GM18519 (cell line): ENCODE measurements around the gene HDAC4.

Source experiments
- ATAC-seq: cut with Tn5 transposase; IDR thresholded peaks from one replicate; pipeline ENCODE4 v1.9.1; 2021; ENCODE audit warnings: mild to moderate bottlenecking, moderate library complexity; ENCODE audit not compliant: unreplicated experiment, low FRiP score

Gene HDAC4

GRCh38 chr2:239212929-239213642 is 187.7 kb downstream of the HDAC4 start:
- no peak for ATAC-seq

DNA sequence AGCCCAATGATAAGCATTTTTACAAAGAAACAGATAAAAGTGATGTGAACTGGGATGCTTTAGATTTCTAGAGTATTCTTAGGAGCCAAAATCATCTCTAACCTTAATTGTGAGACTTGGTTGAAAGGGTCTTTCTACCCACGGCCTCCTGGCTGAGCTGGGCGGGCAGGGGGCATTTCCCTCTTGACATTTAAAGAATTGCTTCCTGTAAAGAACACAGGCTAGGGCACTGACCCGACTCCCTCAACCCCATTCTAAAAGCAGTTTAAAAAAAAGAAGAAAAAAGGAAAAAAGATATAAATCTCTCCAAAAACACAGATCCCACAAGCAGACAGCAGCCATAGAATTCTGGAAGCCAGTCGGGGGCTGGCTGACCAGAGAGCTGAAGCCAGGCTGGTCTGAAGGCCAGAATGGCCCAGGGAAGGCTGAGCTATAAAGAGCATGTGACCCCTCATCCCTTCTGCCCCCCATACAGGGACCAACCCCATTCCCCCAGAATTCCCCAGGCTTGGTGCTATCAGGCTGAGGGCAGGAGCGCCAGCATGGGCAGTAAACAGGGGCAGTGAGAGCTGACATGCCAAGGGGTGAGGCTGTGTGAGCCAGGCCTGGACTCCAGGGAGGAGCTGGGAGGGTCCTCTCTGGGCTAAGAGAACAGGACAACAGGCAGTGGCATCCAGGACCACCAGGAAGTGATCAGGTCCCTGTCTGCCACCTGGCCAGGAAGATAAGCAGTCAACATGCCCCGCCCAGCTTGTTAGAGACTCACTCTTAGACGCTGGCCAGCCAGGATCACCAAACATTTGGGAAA is 188.5 kb downstream of the HDAC4 start:
- no peak for ATAC-seq

DNA sequence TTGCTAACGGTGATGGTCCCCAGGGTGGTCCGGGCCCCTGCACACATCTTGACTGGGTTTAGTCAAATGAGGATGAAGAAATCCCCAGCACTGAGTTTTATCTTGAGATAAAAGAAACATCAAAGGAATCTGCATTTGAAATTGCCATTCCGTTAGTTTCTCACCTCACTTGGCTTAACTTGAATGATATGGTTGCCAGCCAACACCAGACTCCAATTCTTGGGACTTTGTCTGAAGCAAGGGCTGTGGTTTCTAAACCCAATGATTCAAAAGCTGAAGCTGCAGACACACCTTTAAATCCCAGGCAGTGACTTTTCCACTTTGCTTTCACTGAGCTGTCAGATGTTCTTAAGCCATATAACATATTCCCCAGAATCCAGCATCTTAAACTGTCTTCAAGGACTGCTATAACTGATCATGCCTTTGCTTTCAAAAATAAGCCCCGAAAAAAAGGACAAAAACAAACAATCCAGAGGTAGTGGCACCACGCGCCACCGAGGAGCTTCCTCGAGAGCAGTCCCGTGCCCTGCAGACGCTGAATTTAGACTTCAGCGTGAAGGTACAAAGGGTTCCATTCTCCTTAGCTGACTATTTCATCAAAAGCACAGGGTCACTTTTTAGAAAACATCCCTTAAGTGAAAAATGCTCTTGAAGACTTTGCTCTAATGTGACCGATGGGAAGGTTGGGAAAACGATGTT is 189.3 kb downstream of the HDAC4 start:
- ATAC-seq = no peak

DNA sequence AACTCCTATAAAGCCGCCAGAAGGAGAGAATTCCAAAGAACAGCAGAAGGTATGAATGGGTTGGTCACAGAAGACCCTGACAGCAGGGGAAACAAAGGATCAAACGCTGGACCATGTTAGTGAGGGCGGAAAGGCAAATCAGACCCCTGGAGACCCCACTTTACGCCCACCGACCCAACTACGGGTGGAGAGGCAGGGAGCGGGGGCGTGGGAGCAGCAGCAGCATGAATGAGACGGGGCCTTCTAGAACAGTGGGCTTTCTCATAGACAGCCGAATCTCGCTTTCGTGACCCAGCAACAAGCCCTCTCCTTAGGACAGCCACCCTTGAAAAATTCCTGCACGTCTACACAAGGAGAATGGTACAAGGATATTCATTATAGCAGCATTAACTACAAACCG is 191.0 kb downstream of the HDAC4 start:
- ATAC-seq = no peak

DNA sequence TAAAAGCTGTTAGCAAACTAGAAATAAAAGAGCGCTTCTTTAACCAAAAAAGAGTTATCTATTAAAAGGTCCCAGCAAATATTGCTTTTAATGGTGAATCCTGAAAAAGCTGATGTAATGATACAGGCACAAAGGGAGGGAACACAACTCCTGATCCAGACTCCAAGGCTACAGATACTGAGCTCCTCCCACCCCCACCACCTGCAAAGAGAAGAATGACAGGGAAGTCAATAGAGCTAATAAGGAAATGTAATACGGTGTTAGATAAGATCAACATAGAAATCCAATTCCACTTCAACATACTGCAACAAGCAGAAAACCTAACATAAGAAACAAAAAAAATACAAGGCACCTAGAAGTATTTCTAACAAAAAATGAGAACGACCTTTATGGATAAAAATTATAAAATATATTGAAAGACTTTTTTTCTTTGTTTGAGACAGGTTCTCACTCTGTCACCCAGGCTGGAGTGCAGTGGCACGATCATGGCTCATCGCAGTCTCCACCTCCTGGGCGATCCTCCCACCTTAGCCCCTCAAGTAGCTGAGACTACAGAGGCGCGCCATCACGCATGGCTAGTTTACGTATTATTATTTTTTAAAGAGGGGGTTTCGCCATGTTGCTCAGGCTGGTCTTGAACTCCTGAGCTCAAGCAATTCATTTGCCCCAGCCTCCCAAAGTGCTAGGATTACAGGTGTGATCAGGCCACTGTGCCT is 192.2 kb downstream of the HDAC4 start:
- no peak for ATAC-seq

DNA sequence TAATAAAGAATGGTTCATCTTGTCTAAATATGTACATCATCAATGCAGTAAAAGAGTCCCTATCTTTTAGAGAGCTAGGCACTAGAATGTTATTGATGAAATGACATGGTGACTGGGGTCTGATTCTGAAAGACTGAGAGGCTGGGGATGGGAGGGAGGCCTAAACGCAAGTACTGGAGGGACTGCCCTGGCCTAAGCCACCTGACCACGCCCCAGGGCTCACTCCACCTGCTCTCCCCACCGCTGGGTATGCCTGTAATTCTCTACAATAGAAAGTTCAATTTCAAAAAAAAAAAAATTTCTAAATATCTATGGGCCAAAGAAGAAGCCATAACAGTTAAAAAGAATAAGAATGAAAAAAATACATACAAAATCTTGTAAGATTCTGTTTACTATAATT is 194.0 kb downstream of the HDAC4 start:
- ATAC-seq = no peak

GRCh38 chr2:239206042-239206441 is 194.8 kb downstream of the HDAC4 start:
- ATAC-seq = no peak

- ATAC-seq = no peak
These were observed 195.8 kb downstream of the HDAC4 start for GRCh38 chr2:239204876-239205468.

- ATAC-seq = no peak
These were observed 196.5 kb downstream of the HDAC4 start for GRCh38 chr2:239204136-239204875.

- no peak for ATAC-seq
These were observed 197.2 kb downstream of the HDAC4 start for GRCh38 chr2:239203443-239204135.

DNA sequence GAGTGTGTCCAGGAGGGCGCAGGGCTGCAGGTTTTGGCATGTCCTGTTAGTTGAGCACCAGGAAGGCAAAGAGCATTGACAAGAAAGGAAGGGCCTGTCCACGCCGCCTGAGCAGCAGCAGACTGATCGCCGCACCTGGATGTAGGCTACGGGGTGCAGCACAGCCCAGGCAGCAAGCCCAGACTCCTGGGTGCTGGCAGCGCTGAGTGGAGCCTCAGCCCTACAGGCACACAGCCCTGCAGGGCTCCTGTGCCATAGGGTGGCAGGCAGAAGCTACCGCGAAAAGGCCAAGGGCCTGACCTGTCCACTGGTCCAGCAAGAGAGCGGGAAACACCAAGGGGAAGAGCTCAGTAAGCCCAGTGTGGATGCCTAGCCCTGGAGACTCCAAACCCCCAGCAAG is 198.0 kb downstream of the HDAC4 start:
- ATAC-seq = no peak

- ATAC-seq = no peak
These were observed 198.5 kb downstream of the HDAC4 start for GRCh38 chr2:239202343-239202742.

DNA sequence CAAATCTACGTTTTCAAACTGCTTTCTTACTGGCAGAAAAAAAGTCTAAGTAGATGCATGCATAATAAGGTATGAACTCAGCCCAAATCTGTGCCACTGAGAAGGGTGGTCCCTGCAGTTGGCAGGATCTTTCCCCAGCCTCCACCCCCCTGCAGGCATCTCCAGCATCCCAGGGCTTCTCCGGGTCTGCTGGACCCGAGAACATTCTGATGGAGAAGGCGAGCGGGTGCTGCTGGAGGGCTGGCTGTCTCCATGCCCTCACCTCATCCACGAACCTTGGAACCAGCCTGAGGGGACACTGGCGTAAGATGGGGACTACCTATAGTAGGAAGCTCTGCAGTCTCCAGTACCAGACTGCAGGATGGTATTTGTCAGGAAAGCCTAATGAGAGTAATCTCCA is 198.9 kb downstream of the HDAC4 start:
- ATAC-seq = no peak

DNA sequence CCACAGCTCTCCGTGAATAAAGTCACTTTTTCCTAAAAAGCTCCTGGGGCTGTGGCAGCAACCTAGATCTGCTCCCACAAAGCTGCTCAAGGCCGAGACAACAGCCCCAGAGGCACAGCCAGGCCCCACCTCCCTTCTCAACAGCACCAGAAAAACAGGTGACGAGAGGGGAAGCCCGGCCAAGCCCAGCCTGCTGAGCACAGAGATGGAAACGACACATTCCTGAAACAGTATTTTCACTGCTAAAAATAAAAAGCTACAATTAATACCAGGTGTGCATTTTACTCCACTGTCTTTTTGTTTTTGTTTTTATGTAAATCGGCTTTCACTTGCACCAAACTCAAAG is 199.3 kb downstream of the HDAC4 start:
- no peak for ATAC-seq

DNA sequence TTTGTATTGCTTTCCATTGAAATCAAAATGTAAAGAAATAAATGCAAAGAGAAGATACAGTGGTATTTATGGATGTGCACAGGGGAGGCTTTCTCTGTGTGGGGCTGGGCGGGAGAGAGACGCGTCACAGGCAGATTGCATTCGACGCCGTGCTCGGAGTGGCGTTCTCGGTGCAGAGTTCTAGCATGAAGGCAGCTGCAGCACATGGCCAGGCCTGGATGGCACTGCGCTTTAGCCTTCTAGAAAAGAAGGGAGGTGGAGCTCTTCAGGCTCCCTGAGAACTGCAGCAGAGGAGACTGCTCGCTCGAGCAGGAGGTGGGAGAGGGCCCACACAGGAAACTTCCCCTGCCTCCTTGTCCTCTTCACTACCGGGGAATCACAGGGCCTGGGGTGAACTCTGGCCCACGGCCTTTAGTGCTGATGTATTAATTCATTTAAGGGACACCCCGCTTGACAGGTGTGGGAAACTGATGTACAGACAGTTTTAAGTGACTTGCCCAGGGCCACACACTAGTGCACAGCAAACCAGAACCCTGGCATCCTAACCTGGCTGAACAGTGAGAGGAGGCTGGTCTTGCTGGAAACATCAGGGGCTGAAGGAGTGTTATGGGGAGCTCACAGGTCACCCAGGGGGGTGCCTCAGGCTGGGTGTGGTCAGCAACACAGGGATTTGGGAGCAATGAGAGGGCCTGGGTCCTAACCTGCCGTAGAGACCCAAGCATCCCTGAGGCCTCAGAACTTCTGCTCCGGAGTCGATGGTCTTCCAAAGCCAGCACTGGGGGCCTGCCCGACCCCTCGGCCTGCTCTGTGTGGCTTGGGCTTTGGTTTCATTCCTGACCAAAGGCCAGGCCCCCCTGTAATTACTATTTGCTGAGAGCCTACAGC is 199.9 kb downstream of the HDAC4 start:
- ATAC-seq = no peak

DNA sequence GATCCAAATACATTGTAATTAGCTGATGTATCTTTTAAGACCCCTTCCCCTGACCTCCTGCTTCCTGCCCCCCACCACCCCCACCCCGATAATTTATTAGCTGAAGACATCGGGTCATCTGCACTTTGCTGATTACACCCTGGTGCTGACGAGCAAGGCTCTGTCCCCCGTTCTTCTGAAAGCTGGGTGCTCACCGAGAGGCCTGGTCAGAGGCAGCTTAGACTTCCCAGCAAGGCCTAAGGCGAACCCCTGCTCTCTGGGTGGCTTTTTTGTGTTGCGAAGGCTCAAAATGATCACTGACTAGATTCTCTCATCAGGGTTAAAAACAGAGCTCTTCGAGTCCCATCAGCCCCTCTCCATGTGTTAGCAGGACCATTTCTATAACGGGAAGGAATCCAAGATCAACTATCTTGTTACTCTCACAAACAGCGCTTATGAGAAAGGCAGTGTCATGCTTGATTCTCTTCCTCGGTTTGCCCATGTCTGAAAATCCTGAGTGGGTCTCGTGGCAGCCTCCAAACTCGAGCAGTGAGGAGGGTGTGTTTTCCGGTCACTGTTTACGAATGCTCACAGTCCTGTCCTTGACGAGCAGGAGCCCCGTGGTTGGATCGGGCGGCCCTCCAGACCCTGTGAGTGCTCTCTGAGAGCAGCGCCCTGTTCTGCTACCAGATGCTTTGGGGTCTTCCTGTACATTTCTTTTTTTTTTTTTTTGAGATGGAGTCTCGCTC is 201.6 kb downstream of the HDAC4 start:
- no peak for ATAC-seq

- ATAC-seq = no peak
These were observed 202.6 kb downstream of the HDAC4 start for GRCh38 chr2:239198221-239198620.

DNA sequence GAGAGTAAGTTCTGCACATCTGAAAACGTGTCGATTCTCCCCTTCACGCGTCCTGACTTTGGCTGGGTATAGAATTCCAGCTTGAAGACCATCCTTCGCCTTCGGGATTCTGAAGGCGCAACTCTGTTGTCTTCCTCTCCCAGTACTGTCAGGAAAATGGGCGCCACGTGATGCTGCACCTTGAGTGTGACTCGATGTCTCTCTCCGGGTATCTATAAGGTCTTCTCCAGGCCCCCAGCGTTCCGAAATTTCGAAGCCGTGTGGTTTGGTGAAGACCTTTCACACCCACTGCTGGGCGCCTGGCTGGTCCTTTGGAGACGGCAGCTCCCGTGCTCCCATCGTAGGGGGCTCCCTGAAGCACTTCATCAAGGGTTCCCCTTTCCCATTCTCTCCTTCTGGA is 203.7 kb downstream of the HDAC4 start:
- no peak for ATAC-seq
